Middle frontal gyrus (tissue), 1 donor: ENCODE results near the gene BRAF.
"Not testable (repeated sequence)": the region's sequence is repeated elsewhere in the genome, so short reads cannot be mapped to it uniquely, and the experiment has no call there.

Experiments used
- DNase-seq: peaks from one replicate; pipeline ENCODE4 v3.0.0-alpha.2; 2015; ENCODE audit warnings: low spot score; ENCODE audit errors: extremely low spot score

The BRAF gene

GRCh38 chr7:140881507-140882228, 43.1 kb downstream of the BRAF start:
- DNase-seq: no peak

DNA sequence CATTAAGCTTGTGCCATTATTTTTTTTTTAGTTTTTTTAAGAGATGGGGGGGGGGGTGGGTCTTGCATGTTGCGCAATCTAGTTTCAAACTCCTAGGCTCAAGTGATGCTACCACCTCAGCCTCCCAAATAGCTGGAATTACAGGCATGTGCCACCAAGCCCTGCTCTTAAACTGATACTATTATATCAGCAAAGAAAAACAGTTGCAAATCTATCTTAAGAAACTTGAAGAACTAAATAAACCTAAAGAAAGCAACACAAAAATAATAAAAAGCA, 47.5 kb downstream of the BRAF start:
- DNase-seq: no peak

DNA sequence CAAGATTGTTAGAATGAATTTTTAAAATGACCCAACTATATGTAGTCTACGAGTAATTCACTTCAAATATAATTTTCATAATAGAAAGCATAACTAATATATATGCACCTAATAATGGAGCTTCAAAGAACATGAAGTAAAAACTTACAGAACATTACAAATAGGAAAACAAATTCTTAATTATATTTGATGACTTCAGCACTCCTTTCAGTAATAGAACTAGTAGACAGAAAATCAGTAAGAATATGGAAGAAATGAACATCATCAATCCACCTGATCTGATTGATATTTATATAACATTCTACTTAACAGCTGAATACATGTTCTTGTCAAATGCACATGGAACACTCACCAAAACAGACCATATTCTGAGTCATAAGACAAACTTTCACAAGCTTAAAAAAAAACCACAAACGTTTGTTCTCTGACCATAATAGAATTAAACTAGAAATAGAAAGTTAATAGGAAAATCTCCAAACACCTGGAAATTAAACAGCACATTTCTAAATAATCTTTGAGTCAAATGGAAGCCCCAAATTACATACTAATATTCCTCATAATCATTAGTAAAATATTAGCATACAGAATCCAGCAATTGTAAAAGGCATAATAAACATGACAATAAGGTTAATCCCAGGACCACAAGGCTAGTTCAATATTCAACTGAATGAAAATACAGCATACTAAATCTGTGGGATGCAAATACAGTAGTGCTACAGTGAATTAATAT, 48.0 kb downstream of the BRAF start:
- no peak for DNase-seq

- no peak for DNase-seq
These were observed 51.3 kb downstream of the BRAF start for GRCh38 chr7:140873434-140873833.

GRCh38 chr7:140870003-140870402, 54.7 kb downstream of the BRAF start:
- DNase-seq: no peak

- DNase-seq: no peak
These were observed 55.3 kb downstream of the BRAF start for GRCh38 chr7:140869430-140869829.

- DNase-seq: no peak
These were observed 57.0 kb downstream of the BRAF start for GRCh38 chr7:140867467-140868462.

DNA sequence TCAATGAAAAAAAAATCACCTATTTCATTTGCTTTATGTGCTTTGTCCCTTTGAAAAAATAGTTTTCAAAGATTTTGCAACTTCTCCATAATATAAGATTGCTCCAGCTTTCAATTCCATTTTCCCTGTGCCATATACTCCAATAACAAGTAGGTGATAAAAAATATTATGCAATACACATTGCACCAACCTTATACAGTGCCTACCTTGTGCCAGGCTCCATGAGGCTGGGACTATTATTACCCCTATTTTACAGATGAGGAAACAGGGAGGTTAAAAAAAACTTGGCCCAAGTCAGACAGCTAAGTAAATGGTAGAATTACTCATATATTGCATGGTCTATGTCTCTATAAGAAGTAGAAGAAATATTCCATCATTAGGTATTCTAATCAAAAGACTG, 57.8 kb downstream of the BRAF start:
- DNase-seq: no peak

DNA sequence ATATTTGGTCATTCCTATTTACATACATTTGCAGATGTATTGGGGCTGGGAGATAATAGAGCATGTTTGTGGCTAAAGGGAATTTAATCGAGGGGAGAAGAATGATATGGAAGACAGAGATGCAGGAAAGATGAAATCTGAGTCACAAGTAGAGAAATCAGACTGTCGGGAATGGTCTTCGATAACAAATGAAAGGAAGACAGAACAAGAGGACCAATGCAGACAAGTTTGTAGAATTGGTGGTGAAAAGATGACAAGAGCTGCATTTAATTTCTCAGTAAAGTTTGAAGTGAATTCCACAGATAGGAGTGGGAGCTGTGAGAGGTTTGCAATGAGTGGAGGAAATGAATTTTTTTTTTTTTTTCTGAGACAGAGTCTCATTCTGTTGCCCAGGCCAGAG, 60.0 kb downstream of the BRAF start:
- DNase-seq: no peak

- DNase-seq: no peak
These were observed 60.9 kb downstream of the BRAF start for GRCh38 chr7:140863867-140864266.

- DNase-seq: no peak
These were observed 61.5 kb downstream of the BRAF start for GRCh38 chr7:140863184-140863583.

DNA sequence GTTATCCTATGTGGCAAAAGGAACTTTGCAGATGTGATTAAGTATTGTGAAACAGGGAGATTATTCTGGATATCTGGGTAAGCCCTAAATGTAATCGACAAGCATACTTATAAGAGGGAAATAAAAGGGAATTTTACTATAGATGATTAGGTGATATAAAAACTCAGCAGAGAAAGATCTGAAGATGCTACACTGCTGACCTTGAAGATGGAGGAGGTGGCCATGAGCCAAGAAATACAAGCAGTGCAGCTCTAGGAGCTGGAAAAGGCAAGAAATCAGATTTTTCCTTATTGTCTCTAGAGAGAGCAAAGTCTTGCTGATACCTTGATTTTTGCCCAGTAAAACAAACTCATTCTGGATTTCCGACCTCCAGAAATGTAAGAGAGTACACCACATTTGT, 67.7 kb downstream of the BRAF start:
- no peak for DNase-seq

- no peak for DNase-seq
These were observed 83.5 kb downstream of the BRAF start for GRCh38 chr7:140841166-140841715.

DNA sequence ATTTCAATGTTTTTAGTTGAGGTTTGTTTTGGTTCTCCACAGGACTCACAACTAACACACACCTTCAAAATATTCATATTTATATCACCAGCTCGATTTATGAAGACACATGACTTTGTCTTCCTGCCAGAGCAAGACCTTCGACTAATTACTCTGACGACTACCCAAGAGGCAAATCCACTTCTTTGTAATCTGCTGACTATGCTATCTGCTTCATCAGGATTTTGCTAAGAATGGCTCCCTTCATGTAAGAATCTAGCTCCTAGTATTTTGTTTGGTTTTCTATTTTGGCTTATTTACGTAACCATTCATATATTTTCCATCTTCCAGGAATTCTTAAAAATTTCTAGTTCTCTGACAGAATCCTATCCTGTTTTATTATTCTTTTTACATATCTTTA, 93.0 kb downstream of the BRAF start:
- DNase-seq: no peak

DNA sequence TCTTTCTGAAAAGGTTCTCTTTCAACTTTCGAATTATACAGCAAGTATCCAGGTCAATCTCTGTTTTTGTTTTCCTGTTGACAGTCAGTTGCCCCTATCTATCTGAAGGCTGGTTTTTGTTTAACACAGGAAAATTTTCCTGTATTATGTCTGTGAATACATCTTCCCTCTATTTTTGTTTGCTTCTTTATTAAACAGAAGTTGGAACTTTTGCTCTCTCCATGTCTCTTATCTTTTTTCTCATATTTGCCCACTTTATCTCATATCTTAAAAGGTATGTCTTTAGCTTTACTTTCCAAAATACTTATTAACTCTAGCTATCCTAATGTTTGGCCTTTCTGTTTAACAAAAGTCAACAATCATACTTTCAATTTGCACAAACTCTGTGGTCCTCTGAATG, 95.0 kb downstream of the BRAF start:
- DNase-seq: no peak

DNA sequence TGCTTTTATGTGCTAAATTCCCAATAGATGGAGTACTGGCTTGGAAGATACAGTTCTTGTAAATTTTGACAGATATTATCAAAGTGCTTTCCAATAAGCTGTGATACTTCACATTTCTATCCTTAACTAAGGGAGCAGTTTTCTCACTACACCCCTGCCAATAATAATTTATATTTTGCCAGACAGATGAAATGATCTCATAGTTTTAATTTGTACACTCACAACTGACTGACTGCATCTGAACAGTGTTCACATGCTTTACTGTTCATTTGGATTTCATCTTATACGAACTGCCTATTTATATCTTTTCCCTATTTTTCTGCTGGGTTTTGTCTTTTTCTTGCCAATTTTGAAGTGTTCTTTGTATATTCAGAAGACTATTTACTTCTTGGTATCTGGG, 96.0 kb downstream of the BRAF start:
- DNase-seq: no peak

- not testable (repeated sequence) for DNase-seq
These were observed 107.3 kb downstream of the BRAF start for GRCh38 chr7:140817383-140817782.

GRCh38 chr7:140810830-140811556, 113.7 kb downstream of the BRAF start:
- no peak for DNase-seq

DNA sequence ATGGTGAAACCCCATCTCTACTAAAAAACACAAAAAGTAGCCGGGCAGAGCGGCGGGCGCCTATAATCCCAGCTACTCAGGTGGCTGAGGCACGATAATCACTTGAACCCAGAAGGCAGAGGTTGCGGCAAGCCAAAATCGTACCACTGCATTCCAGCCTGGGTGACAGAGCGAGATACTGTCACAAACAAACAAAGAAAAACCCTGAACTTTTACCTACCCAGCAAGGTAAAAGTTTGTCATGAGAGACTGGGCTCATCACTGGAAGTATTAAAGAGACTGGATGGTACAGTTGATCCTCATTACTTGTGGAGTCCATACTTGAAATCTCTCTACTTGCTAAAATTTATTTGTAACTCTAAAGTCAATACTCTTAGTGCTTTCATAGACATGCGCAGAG, 114.3 kb downstream of the BRAF start:
- no peak for DNase-seq

- DNase-seq: no peak
These were observed 145.8 kb downstream of the BRAF start for GRCh38 chr7:140778975-140779374.

GRCh38 chr7:140778568-140778967, 146.2 kb downstream of the BRAF start:
- no peak for DNase-seq
